Measurements from ENCODE around the gene AIFM2. TPM values are rescaled to one million over a fixed set of nuclear protein-coding genes. Genes with fewer than 3 reads are reported as not detected.
A peak's percentile ranks its signal among the peaks of the same experiment; 100 is the strongest.

Gene AIFM2
- total and polyA plus RNA-seq, 2 of the 13 experiments (the other 11 are each of a cell fraction or from before 2014, with no cell fraction given), result 20.3 to 29.5 TPM

DNA sequence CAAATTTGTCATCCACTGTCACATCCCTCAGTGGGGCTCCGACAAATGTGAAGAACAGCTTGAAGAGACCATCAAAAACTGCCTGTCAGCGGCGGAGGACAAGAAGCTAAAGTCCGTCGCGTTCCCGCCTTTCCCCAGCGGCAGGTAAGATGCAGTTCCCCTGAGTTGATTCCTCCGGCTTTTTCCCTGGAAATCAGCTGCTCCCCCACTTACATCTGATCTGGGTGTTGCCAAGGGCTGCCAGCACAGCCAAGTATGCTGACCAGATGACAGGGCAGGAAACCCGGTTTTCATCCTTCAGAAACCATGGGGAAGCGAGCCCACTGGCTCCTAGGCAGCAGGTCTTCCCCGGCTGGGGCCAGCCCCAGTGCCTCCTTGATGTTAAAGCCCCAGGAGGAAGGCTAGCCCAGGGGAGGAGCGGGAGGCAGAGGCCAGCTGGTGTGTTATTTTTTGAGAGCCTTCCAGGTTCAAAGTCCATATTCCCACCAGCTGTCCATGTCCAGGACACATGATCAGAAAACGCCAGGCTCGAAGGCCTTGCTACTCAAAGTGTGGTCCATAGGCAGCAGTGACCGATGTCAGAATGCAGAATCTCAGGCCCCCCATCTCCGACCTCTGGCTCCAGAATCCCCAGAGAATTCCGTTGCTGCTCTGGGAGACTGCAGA is 23.4 kb downstream of the AIFM2 start (continued):
- TF ChIP-seq HNF4G (IDR thresholded peaks at IDR 0.05; ENCODE audit: borderline replicate concordance, low read depth, low read length) (peak; percentile 82), HNF4G (CRISPR knock-in tag; IDR thresholded peaks at IDR 0.05; ENCODE audit: borderline replicate concordance, low read depth) (peak; percentile 93), CBFB (CRISPR knock-in tag; IDR thresholded peaks at IDR 0.05) (no peak), ZNF605 (CRISPR knock-in tag; IDR thresholded peaks at IDR 0.05) (peak; percentile 69), HOXD1 (CRISPR knock-in tag; IDR thresholded peaks at IDR 0.05) (peak; percentile 62; the same call in 1 of the 2 replicates), TCF7 (IDR thresholded peaks at IDR 0.05; ENCODE audit: low read depth) (no peak), POLR2AphosphoS2 (IDR thresholded peaks at IDR 0.05; ENCODE audit: low read depth, low read length) (peak; percentile 80; the same call in 1 of the 2 replicates), SNAPC2 (CRISPR knock-in tag; IDR thresholded peaks at IDR 0.05) (no peak), RARG (CRISPR knock-in tag; IDR thresholded peaks at IDR 0.05; ENCODE audit: low read depth) (no peak), ZNF20 (CRISPR knock-in tag; IDR thresholded peaks at IDR 0.05) (no peak), FOXP1 (IDR thresholded peaks at IDR 0.05) (no peak), FOXP1 (CRISPR knock-in tag; IDR thresholded peaks at IDR 0.05) (peak; percentile 42; the same call in 1 of the 2 replicates)
- TF ChIP-seq, protein P1, sequence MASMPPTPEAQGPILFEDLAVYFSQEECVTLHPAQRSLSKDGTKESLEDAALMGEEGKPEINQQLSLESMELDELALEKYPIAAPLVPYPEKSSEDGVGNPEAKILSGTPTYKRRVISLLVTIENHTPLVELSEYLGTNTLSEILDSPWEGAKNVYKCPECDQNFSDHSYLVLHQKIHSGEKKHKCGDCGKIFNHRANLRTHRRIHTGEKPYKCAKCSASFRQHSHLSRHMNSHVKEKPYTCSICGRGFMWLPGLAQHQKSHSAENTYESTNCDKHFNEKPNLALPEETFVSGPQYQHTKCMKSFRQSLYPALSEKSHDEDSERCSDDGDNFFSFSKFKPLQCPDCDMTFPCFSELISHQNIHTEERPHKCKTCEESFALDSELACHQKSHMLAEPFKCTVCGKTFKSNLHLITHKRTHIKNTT (CRISPR knock-in tag; IDR thresholded peaks at IDR 0.05), result no peak
- TF ChIP-seq, protein P2, sequence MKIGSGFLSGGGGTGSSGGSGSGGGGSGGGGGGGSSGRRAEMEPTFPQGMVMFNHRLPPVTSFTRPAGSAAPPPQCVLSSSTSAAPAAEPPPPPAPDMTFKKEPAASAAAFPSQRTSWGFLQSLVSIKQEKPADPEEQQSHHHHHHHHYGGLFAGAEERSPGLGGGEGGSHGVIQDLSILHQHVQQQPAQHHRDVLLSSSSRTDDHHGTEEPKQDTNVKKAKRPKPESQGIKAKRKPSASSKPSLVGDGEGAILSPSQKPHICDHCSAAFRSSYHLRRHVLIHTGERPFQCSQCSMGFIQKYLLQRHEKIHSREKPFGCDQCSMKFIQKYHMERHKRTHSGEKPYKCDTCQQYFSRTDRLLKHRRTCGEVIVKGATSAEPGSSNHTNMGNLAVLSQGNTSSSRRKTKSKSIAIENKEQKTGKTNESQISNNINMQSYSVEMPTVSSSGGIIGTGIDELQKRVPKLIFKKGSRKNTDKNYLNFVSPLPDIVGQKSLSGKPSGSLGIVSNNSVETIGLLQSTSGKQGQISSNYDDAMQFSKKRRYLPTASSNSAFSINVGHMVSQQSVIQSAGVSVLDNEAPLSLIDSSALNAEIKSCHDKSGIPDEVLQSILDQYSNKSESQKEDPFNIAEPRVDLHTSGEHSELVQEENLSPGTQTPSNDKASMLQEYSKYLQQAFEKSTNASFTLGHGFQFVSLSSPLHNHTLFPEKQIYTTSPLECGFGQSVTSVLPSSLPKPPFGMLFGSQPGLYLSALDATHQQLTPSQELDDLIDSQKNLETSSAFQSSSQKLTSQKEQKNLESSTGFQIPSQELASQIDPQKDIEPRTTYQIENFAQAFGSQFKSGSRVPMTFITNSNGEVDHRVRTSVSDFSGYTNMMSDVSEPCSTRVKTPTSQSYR (CRISPR knock-in tag; IDR thresholded peaks at IDR 0.05; ENCODE audit: borderline replicate concordance), result no peak
- TF ChIP-seq, protein P3, sequence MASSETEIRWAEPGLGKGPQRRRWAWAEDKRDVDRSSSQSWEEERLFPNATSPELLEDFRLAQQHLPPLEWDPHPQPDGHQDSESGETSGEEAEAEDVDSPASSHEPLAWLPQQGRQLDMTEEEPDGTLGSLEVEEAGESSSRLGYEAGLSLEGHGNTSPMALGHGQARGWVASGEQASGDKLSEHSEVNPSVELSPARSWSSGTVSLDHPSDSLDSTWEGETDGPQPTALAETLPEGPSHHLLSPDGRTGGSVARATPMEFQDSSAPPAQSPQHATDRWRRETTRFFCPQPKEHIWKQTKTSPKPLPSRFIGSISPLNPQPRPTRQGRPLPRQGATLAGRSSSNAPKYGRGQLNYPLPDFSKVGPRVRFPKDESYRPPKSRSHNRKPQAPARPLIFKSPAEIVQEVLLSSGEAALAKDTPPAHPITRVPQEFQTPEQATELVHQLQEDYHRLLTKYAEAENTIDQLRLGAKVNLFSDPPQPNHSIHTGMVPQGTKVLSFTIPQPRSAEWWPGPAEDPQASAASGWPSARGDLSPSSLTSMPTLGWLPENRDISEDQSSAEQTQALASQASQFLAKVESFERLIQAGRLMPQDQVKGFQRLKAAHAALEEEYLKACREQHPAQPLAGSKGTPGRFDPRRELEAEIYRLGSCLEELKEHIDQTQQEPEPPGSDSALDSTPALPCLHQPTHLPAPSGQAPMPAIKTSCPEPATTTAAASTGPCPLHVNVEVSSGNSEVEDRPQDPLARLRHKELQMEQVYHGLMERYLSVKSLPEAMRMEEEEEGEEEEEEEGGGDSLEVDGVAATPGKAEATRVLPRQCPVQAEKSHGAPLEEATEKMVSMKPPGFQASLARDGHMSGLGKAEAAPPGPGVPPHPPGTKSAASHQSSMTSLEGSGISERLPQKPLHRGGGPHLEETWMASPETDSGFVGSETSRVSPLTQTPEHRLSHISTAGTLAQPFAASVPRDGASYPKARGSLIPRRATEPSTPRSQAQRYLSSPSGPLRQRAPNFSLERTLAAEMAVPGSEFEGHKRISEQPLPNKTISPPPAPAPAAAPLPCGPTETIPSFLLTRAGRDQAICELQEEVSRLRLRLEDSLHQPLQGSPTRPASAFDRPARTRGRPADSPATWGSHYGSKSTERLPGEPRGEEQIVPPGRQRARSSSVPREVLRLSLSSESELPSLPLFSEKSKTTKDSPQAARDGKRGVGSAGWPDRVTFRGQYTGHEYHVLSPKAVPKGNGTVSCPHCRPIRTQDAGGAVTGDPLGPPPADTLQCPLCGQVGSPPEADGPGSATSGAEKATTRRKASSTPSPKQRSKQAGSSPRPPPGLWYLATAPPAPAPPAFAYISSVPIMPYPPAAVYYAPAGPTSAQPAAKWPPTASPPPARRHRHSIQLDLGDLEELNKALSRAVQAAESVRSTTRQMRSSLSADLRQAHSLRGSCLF (CRISPR knock-in tag; IDR thresholded peaks at IDR 0.05; ENCODE audit: borderline replicate concordance), result no peak; the same call in 1 of the 2 replicates

All from HepG2 (cell line).